Measurements from ENCODE around the gene PKNOX2. TPM values are rescaled to one million over a fixed set of nuclear protein-coding genes. Genes with fewer than 3 reads are reported as not detected.

Gene PKNOX2
- total RNA-seq, 2 experiments from 2014 or later = not detected

GRCh38 chr11:125147280-125147679 lies 17.3 kb upstream of the PKNOX2 start:
- H3K36me3 ChIP-seq (ENCODE audit: insufficient read depth, low read length) = no peaks in the 10 kb centered on the region
- no TSS peak for BruUV-seq (replicated peaks)
- no peaks in the 10 kb centered on the region for H3K79me2 ChIP-seq (ENCODE audit: insufficient read depth, low read depth, low read length)
- no peak for TF ChIP-seq EZH2phosphoT487 (IDR thresholded peaks at IDR 0.05; ENCODE audit: borderline replicate concordance, low read depth, low read length)
- TF ChIP-seq, protein P1, sequence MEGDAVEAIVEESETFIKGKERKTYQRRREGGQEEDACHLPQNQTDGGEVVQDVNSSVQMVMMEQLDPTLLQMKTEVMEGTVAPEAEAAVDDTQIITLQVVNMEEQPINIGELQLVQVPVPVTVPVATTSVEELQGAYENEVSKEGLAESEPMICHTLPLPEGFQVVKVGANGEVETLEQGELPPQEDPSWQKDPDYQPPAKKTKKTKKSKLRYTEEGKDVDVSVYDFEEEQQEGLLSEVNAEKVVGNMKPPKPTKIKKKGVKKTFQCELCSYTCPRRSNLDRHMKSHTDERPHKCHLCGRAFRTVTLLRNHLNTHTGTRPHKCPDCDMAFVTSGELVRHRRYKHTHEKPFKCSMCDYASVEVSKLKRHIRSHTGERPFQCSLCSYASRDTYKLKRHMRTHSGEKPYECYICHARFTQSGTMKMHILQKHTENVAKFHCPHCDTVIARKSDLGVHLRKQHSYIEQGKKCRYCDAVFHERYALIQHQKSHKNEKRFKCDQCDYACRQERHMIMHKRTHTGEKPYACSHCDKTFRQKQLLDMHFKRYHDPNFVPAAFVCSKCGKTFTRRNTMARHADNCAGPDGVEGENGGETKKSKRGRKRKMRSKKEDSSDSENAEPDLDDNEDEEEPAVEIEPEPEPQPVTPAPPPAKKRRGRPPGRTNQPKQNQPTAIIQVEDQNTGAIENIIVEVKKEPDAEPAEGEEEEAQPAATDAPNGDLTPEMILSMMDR (conservative IDR thresholded peaks at IDR 0.05; ENCODE audit: low read length) = no peak
- DNase-seq (ENCODE audit: low spot score) = no peak
- H3K4me3 ChIP-seq (ENCODE audit: low read depth, low read length, poor library complexity, severe bottlenecking) = no peak overlapping the region
- intact Hi-C loops (cut with micrococcal nuclease; ENCODE audit: unreplicated experiment) = no loop called here
- H3K4me2 ChIP-seq (ENCODE audit: low read length) = no peak overlapping the region
- no peaks in the 10 kb centered on the region for H3K4me1 ChIP-seq (ENCODE audit: insufficient read depth, low read length, poor library complexity, severe bottlenecking)
- no peaks in the 10 kb centered on the region for H3K9me3 ChIP-seq (ENCODE audit: low read length)
- no peaks in the 10 kb centered on the region for H3K9me2 ChIP-seq (ENCODE audit: insufficient read depth, low read length)
- ChIA-PET POLR2A (interaction anchor here (0.5 to 1.1 kb wide), 2 partner anchors 36 to 56 kb away, joined by 3 to 6 read pairs; no protein-coding TSS in a partner anchor), CTCF (ENCODE audit: unreplicated experiment) (interaction anchor here (0.5 to 0.7 kb wide), 2 partner anchors 8 to 56 kb away, joined by 3 read pairs; no protein-coding TSS in a partner anchor)
- H2AFZ ChIP-seq (ENCODE audit: low read length) = no peak overlapping the region
- H4K20me1 ChIP-seq (ENCODE audit: insufficient read depth, low read length) = no peaks in the 10 kb centered on the region
- H3K27ac ChIP-seq (ENCODE audit: low read depth, low read length, poor library complexity, severe bottlenecking) = no peak overlapping the region

- Histone ChIP-seq H3K36me3 (ENCODE audit: insufficient read depth, low read length) (no peaks in the 10 kb centered on the region), H3K4me3 (ENCODE audit: low read depth, low read length, poor library complexity, severe bottlenecking) (no peak overlapping the region), H3K79me2 (ENCODE audit: insufficient read depth, low read depth, low read length) (no peaks in the 10 kb centered on the region), H3K4me1 (ENCODE audit: insufficient read depth, low read length, poor library complexity, severe bottlenecking) (no peaks in the 10 kb centered on the region), H3K4me2 (ENCODE audit: low read length) (no peak overlapping the region), H3K9me3 (ENCODE audit: low read length) (no peaks in the 10 kb centered on the region), H2AFZ (ENCODE audit: low read length) (no peak overlapping the region), H3K9me2 (ENCODE audit: insufficient read depth, low read length) (no peaks in the 10 kb centered on the region), H4K20me1 (ENCODE audit: insufficient read depth, low read length) (no peaks in the 10 kb centered on the region), H3K27ac (ENCODE audit: low read depth, low read length, poor library complexity, severe bottlenecking) (no peak overlapping the region)
- no TSS peak for BruUV-seq (replicated peaks)
- ChIA-PET CTCF (ENCODE audit: unreplicated experiment) (interaction anchor here (0.7 kb wide), 1 partner anchor 9 kb away, joined by 3 read pairs; no protein-coding TSS in a partner anchor), POLR2A (interaction anchor here (0.5 to 1.1 kb wide), 2 partner anchors 37 to 56 kb away, joined by 3 to 6 read pairs; no protein-coding TSS in a partner anchor)
- TF ChIP-seq, protein P1 (conservative IDR thresholded peaks at IDR 0.05; ENCODE audit: low read length) = no peak
- TF ChIP-seq EZH2phosphoT487 (IDR thresholded peaks at IDR 0.05; ENCODE audit: borderline replicate concordance, low read depth, low read length) = no peak
- DNase-seq (ENCODE audit: low spot score) = no peak
- intact Hi-C loops (cut with micrococcal nuclease; ENCODE audit: unreplicated experiment) = no loop called here
Observed at GRCh38 chr11:125148011-125148410, 16.5 kb upstream of the PKNOX2 start.

- H3K9me3 ChIP-seq (ENCODE audit: low read length) = no peaks in the 10 kb centered on the region
- ChIA-PET POLR2A (no interaction called here), CTCF (ENCODE audit: unreplicated experiment) (no interaction called here)
- H3K4me3 ChIP-seq (ENCODE audit: low read depth, low read length, poor library complexity, severe bottlenecking) = no peak overlapping the region
- no peak for DNase-seq (ENCODE audit: low spot score)
- H3K36me3 ChIP-seq (ENCODE audit: insufficient read depth, low read length) = no peaks in the 10 kb centered on the region
- TF ChIP-seq EZH2phosphoT487 (IDR thresholded peaks at IDR 0.05; ENCODE audit: borderline replicate concordance, low read depth, low read length) = no peak
- TF ChIP-seq, protein P1 (conservative IDR thresholded peaks at IDR 0.05; ENCODE audit: low read length) = no peak
- no peaks in the 10 kb centered on the region for H4K20me1 ChIP-seq (ENCODE audit: insufficient read depth, low read length)
- no peaks in the 10 kb centered on the region for H3K4me1 ChIP-seq (ENCODE audit: insufficient read depth, low read length, poor library complexity, severe bottlenecking)
- H2AFZ ChIP-seq (ENCODE audit: low read length) = no peak overlapping the region
- H3K27ac ChIP-seq (ENCODE audit: low read depth, low read length, poor library complexity, severe bottlenecking) = no peak overlapping the region
- H3K9me2 ChIP-seq (ENCODE audit: insufficient read depth, low read length) = no peaks in the 10 kb centered on the region
- no peak overlapping the region for H3K4me2 ChIP-seq (ENCODE audit: low read length)
- H3K79me2 ChIP-seq (ENCODE audit: insufficient read depth, low read depth, low read length) = no peaks in the 10 kb centered on the region
- no TSS peak for BruUV-seq (replicated peaks)
- intact Hi-C loops (cut with micrococcal nuclease; ENCODE audit: unreplicated experiment) = no loop called here
Observed at GRCh38 chr11:125148743-125149142, 15.8 kb upstream of the PKNOX2 start.

All from OCI-LY7 (cell line).